Type B pancreatic cell (in vitro differentiated cells): ENCODE data around the gene SH3BP1. TPM values are rescaled to one million over a fixed set of nuclear protein-coding genes. Genes with fewer than 3 reads are reported as not detected.
A peak's percentile ranks its signal among the peaks of the same experiment; 100 is the strongest.

Experiments
- DNase-seq: peaks from one replicate; pipeline ENCODE4 v3.0.0; 2021; ENCODE audit warnings: mixed read lengths; ENCODE audit not compliant: unreplicated experiment; ENCODE audit errors: extremely low spot score
- H3K27ac Mint-ChIP-seq: 2 replicates; pipeline ENCODE4 v1.8.0; 2021; ENCODE audit warnings: mild to moderate bottlenecking, mixed read lengths
- H3K27me3 Mint-ChIP-seq: 2 replicates; pipeline ENCODE4 v1.8.0; 2021; ENCODE audit warnings: mixed read lengths
- H3K36me3 Mint-ChIP-seq: 2 replicates; pipeline ENCODE4 v1.8.0; 2021; ENCODE audit warnings: mixed read lengths
- H3K4me1 Mint-ChIP-seq: one replicate; pipeline ENCODE4 v1.8.0; 2021; ENCODE audit warnings: mixed read lengths; ENCODE audit not compliant: unreplicated experiment
- H3K4me3 Mint-ChIP-seq: 2 replicates; pipeline ENCODE4 v1.8.0; 2021; ENCODE audit warnings: mild to moderate bottlenecking, mixed read lengths
- H3K9me3 Mint-ChIP-seq: 2 replicates; pipeline ENCODE4 v1.8.0; 2021; ENCODE audit warnings: mixed read lengths
- CTCF ChIP-seq: fragments of 200-600 bp; sonication (generic); conservative IDR thresholded peaks from 2 replicates; pipeline ENCODE4 v1.5.0; 2021; ENCODE audit warnings: antibody characterized with exemption, mild to moderate bottlenecking
- total RNA-seq: library from RNA; stranded (reverse); gene quantifications from 2 replicates; pipeline ENCODE4 v1.2.1, GENCODE V29; 2021; ENCODE audit warnings: low replicate concordance

SH3BP1 gene
- total RNA-seq, 1 donor from 2014 or later = 30.0 TPM

GRCh38 chr22:37643225-37643847 lies 3.9 kb downstream of the SH3BP1 start:
- TF ChIP-seq CTCF = peak; percentile 94
- Mint-ChIP-seq H3K9me3 (no peaks in the 10 kb centered on the region), H3K27me3 (no peaks in the 10 kb centered on the region), H3K27ac (peak overlapping the region; percentile 34), H3K4me3 (peak overlapping the region; percentile 39), H3K4me1 (peaks cover 12% of the 10 kb centered on the region), H3K36me3 (no peaks in the 10 kb centered on the region)
- DNase-seq = peak; percentile 92

GRCh38 chr22:37647317-37647716 lies 7.8 kb downstream of the SH3BP1 start:
- Mint-ChIP-seq H3K4me1 (peaks cover 6% of the 10 kb centered on the region), H3K36me3 (no peaks in the 10 kb centered on the region), H3K9me3 (no peaks in the 10 kb centered on the region), H3K4me3 (no peak overlapping the region), H3K27me3 (no peaks in the 10 kb centered on the region), H3K27ac (no peak overlapping the region)
- no peak for DNase-seq
- no peak for TF ChIP-seq CTCF

GRCh38 chr22:37647928-37648327 lies 8.5 kb downstream of the SH3BP1 start:
- Mint-ChIP-seq H3K27me3 (no peaks in the 10 kb centered on the region), H3K9me3 (no peaks in the 10 kb centered on the region), H3K4me1 (peaks cover 6% of the 10 kb centered on the region), H3K36me3 (no peaks in the 10 kb centered on the region), H3K4me3 (no peak overlapping the region), H3K27ac (no peak overlapping the region)
- TF ChIP-seq CTCF = no peak
- no peak for DNase-seq

GRCh38 chr22:37650463-37651136 lies 11.1 kb downstream of the SH3BP1 start:
- Mint-ChIP-seq H3K9me3 (no peaks in the 10 kb centered on the region), H3K27me3 (no peaks in the 10 kb centered on the region), H3K4me3 (no peak overlapping the region), H3K36me3 (no peaks in the 10 kb centered on the region), H3K4me1 (no peaks in the 10 kb centered on the region), H3K27ac (no peak overlapping the region)
- TF ChIP-seq CTCF = no peak
- no peak for DNase-seq

GRCh38 chr22:37654563-37655251 lies 15.2 kb downstream of the SH3BP1 start:
- no peak for DNase-seq
- no peak for TF ChIP-seq CTCF

More at GRCh38 chr22:37654563-37655251, 15.2 kb downstream of the SH3BP1 start:
- no peaks in the 10 kb centered on the region for H3K27me3 Mint-ChIP-seq
- H3K9me3 Mint-ChIP-seq = no peaks in the 10 kb centered on the region
- no peaks in the 10 kb centered on the region for H3K36me3 Mint-ChIP-seq
- H3K4me1 Mint-ChIP-seq = peaks cover 19% of the 10 kb centered on the region
- no peak overlapping the region for H3K4me3 Mint-ChIP-seq
- no peak overlapping the region for H3K27ac Mint-ChIP-seq
